Activated CD8-positive, alpha-beta memory T cell treated with anti-CD3 and anti-CD28 coated beads for 36 hours (primary cell): Measurements from ENCODE around the gene CKLF. TPM values are rescaled to one million over a fixed set of nuclear protein-coding genes. Genes with fewer than 3 reads are reported as not detected.
"Not testable (repeated sequence)": the region's sequence is repeated elsewhere in the genome, so short reads cannot be mapped to it uniquely, and the experiment has no call there.

Experiments used
- CTCF ChIA-PET: fragments of 350-600 bp; sonication (Branson Sonifier 250); formaldehyde crosslinking; loops from one replicate; lab custom pipeline; 2021; ENCODE audit warnings: antibody characterized with exemption; lab: Charles Lee
- POLR2A ChIA-PET: fragments of 350-600 bp; sonication (Branson Sonifier 250); formaldehyde crosslinking; loops from one replicate; lab custom pipeline; 2021; ENCODE audit warnings: antibody characterized with exemption; lab: Charles Lee
- total RNA-seq, 2 experiments: library from RNA; stranded (reverse); gene quantifications; one replicate each; pipeline ENCODE4 v1.2.3, GENCODE V29; 2021

CKLF gene, protein sequence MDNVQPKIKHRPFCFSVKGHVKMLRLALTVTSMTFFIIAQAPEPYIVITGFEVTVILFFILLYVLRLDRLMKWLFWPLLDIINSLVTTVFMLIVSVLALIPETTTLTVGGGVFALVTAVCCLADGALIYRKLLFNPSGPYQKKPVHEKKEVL
- 100 to 1,000 TPM; 134 to 148 TPM for total RNA-seq

DNA sequence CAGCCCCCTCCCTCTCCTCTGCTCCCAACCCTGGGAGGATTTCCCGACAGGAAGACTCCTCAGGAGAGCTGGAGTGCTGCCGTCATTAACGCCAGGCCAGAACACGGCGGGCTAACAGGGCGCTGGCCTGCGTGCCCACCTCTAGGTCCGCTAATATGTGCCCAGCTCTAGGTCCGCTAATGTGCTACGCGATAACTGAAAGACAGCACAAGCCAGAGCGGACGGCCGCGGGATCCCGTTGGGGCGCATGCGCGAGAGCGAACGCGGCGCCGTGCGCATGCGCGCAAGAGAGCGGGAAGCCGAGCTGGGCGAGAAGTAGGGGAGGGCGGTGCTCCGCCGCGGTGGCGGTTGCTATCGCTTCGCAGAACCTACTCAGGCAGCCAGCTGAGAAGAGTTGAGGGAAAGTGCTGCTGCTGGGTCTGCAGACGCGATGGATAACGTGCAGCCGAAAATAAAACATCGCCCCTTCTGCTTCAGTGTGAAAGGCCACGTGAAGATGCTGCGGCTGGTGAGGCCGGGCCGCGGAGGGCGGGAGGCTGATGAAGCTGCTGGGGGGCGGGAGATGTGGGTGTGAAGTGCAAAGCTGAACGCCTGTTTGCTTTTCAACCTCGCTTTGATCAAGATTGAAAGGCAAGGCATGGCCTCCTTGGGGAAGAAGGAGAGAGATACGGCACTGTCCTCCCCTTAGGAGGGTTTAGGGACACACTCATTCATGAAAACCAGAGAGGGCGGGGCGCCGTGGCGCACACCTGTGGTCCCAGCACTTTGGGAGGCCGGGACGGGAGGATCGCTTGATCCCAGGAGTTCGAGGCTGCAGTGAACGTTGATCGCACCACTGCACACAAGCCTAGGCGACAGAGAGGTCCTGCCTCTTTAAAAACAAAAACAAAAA, at the start of gene CKLF:
Gene CKLF (plus strand): TSS at position 291 of the 892 bp plus-strand sequence. CDS start 140 bp downstream, at position 431.
- POLR2A ChIA-PET, result interaction anchor here (0.6 to 2.3 kb wide), 6 partner anchors 10 to 329 kb away, joined by 3 to 14 read pairs (median 4); no protein-coding TSS in a partner anchor
- CTCF ChIA-PET, result interaction anchor here (0.7 to 2.0 kb wide), 6 partner anchors 11 to 55 kb away, joined by 3 to 11 read pairs (median 4); partner anchors contain the start of gene CMTM2

DNA sequence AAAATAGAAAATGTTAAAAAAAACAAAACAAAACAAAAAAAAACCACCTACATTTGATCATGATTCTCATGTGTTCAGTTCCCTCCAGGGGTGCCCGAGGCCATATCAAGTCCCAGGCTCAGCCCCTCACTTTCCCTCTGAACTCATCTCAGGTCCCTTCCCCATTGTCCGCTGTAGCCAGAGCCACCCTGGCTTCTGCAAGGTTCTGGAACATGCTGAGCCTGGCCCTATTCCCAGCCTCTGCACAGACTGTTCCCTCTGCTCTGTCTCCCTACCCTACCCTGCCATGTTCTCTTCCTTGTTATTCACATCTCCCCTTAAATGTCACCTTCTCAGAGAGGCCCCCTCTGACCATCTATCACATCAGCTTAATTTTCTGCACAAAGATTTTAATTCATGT, 49.3 kb upstream of the CKLF start:
- ChIA-PET POLR2A (interaction anchor here (0.6 kb wide), 1 partner anchor 10 kb away, joined by 3 read pairs; no protein-coding TSS in a partner anchor), CTCF (no interaction called here)

DNA sequence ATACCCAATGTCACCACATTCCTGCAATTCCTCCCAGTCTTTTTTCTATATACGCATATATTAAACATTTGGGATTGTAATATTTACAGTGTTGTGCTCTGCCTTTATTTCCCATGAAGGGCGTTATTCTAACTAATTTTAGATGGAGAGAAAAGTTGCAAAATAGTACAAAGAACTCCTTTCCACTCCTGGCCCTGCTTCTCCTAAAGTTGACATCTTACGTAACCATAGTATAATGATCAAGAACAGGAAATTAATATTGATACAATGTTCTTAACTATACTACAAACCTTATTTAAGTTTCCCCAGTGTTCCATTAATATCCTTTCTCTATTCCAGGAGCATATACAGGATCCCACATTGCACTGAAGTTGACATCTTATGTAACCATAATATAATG, 48.8 kb upstream of the CKLF start:
- ChIA-PET POLR2A (interaction anchor here (0.6 kb wide), 1 partner anchor 11 kb away, joined by 3 read pairs; no protein-coding TSS in a partner anchor), CTCF (no interaction called here)

DNA sequence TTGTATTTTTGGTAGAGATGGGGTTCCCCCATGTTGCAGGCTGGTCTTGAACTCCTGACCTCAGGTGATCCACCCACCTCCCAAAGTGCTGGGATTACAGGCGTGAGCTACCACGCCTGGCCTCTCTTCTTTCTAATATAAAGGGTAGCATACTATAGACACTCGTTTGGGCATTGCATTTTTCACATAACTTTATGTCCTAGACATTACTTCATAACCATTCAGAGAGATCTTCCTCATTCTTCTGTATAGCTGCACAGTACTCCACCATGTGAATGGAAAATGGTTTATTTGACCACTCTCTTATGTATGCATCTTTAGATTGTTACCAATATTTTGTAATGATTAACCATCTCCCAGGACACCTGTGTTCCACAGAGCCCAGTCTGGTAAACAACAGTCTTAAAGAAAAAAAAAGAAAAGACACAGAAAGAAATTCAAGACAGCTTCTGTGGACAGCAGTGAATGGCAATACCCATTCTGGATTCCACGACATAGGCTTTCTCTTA, 44.6 kb upstream of the CKLF start:
- ChIA-PET CTCF (no interaction called here), POLR2A (no interaction called here)

DNA sequence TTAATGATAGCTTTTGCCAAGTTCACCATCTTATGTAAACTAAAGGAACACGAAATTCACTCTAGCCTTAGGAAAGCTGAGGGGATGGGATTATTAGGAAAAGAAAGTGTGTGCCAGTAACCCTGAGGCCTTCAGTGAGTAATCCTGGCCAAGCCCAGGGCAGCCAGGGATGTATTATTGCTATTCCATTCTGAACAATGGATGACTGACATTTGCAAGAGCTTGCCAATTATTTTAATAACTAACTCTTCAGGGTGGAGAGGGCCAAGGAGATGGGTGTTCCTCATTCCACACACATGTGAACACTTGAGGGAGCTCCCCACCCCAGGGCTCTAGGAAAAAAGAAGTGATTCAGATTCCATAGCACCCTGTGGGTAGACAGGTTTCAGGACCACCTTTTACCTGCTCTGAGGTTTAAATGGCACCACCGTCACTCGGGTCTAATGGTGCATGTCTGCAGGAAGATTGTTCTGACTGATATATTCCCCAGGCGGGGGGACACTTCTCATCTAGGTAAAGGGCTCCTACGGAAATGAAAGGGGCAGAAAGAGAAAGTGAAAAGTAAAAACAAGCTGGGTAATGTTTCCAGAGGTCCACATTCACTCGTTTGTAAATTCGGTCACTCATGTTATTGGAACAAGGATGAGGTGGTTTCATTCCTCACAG, 44.0 kb upstream of the CKLF start:
- ChIA-PET CTCF (no interaction called here), POLR2A (no interaction called here)

DNA sequence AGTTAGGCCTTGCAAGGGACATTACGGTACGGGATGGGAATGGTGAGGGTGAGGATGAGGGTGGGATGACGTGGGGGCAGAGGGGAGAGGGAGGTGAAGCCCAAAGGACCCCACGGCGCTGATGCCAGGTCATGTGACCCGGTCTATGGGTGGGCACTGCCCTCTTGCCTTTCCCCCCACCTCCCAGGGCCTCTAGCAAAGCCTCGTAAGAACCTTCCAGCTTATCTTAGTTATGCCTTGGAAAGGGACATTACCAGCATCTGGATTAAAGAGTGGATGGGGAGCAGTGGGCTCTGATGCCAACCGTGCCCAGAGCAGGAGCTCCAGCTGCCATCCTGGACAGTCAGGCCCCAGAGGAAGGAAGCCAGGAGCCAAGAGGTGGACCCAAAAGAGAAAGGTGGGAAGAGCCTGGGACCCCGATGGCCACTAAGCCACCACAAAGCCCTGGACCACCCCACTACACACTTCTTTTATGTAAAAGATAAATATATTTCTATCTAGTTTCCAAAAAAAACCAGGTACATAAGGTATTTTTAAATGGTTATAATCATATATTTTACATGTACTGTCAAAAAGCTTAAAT, 43.4 kb upstream of the CKLF start:
- ChIA-PET POLR2A (no interaction called here), CTCF (no interaction called here)

DNA sequence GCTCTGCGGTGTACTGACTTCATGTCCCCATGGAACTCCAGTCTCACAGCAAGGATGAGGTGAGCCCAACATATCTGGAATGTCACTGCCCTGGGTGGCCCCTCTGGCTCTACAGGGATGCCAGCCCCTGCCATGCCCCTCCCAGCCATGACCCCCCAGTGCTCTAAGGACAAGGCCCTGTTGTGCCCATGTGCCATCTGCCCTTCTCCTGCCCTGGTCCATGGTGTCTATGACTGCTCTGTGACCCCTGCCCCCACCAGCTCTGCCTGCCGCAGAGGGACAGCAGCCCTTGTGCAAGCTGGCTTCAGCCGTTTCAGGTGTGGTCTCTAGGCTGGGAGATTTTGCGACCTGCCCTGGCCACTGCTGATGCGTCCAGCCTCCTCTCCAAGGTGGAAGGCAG, 42.8 kb upstream of the CKLF start:
- ChIA-PET CTCF (no interaction called here), POLR2A (interaction anchor here (0.7 kb wide), 1 partner anchor 100 kb away, joined by 12 read pairs; no protein-coding TSS in a partner anchor)

DNA sequence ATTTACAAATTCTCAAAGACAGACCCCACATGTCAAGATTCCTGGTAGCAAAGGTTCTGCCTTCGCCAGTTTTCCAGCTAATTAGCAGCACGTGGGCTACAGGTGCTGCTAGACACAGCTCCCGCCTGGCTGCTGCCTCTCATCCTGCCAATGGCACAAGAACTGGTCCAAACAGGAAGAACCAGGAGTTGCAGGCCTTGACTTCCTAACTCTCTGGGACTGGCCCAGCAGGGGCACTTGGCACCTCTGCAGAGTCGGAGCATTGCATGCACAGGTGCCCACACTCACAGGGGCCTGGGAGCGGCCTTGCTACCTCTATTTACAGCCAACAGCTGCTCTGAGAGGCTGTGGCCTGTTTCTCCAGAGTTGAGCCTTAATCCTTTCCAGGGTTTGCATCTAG, 42.1 kb upstream of the CKLF start:
- CTCF ChIA-PET, result interaction anchor here (0.7 kb wide), 2 partner anchors 241 to 257 kb away, joined by 3 to 6 read pairs; partner anchors contain the start of gene DYNC1LI2

DNA sequence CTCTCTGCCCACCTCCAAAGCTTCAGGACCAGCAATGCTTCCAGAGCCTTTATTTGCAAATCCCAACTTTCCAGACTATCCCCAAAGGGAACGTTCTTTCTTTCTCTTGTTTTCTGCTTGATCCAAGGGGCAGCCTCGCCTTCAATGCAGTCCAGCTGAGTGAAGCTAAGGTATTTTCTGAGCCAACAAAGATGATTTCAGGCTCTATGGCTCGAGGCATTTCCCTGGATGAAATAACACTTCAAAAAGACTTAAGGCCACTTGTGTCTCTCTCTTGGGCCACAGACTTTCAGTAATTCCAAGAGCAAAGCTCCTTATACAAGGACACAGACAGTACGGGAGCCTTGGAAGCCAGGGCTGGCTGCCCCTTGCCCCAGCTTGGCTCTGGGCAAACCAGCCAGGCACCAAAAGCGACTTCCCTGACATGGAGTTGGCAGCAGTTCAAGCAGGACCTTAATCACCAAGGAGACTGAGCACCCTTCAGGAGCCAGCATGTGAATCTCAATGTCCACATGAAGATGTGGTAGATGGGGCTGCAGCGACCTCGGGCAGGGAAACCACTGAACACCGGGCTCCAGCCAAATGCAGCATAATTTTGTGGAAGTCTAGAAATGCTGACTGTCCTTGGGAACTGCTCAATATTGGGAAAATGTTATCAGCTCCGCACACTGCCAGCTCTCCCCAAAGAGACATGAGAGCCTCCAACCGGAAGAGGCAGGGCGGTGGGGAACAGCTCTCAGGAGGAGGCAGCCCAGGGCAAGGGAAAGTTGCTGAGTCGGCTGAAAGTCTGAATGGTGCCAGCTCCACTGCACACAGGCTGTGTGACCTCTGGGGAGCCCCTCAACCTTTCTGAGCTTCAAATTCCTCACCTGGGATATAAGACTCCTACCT, 41.4 kb upstream of the CKLF start:
- CTCF ChIA-PET, result interaction anchor here (0.6 to 2.3 kb wide), 7 partner anchors 11 to 257 kb away, joined by 3 to 9 read pairs (median 3); partner anchors contain the start of gene DYNC1LI2
- POLR2A ChIA-PET, result no interaction called here

More for the DNA sequence above, 42.1 kb upstream of the CKLF start:
- POLR2A ChIA-PET, result interaction anchor here (0.7 kb wide), 1 partner anchor 99 kb away, joined by 12 read pairs; no protein-coding TSS in a partner anchor

DNA sequence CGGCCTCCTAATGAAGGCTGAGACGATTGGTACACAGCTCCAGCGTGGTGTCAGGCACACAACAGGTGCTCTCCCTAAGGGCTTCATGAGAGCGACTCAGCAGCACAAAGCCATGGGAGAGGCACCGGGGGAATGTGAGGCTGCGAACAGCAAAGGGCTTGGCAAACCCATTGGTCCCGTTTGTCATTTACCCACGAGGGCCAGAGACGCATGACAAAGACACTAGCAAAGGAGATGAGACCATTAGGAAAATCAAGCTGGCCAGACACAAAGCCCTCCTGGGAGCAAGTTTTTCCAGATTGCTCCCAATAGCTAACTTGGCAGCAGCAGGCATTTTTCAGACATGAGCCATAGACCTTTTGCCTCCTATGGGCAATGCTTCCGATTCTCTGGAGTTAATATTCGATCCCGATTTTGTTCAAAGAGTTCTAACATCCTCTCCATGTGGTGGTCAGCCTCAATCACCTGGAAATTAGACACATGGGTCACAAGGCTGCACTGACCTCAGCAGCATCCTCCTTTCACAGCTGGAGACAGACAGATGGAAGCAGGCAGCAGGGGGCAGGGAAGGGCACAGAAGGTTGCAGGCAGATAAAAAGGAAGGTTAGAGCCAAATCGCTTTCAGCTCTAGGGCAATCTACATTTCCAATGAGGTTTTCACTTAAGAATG, 40.6 kb upstream of the CKLF start:
- CTCF ChIA-PET, result interaction anchor here (0.6 to 2.3 kb wide), 8 partner anchors 10 to 107 kb away, joined by 3 to 9 read pairs (median 3); no protein-coding TSS in a partner anchor
- POLR2A ChIA-PET, result no interaction called here

DNA sequence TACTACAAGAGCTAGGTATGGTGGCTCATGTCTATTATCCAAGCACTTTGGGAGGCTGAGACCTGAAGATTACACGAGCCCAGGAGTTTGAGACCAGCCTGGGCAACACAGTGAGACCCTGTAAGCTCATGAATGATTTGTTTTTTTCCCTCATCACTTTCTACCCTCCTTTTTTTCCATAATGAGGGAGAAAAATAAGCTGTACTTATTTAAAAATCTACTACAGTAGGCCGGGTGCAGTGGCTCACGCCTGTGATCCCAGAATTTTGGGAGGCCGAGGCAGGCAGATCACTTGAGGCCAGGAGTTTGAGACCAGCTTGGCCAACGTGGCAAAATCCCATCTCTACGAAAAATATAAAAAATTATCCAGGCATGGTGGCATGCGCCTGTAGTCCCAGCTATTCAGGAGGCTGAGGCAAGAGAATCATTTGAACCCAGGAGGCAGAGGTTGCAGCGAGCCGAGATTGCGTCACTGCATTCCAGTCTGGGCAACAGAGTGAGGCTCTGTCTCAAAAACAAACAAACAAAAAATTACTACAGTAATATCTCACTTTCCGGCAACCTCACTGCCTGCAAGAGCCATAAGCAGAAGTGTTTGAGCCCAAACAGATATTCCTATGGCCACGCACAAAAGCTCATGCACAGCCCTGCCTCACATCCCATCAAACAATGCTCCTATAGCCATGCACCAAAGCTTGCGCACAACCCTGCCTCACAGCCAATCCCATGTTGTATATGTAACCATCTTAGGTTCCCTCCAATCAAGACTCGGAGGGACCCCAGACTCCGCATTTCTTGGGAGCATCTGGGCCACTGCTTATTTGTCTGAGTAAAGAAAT, 39.9 kb upstream of the CKLF start:
- CTCF ChIA-PET, result interaction anchor here (0.7 to 2.3 kb wide), 5 partner anchors 10 to 107 kb away, joined by 3 to 9 read pairs (median 5); no protein-coding TSS in a partner anchor
- POLR2A ChIA-PET, result no interaction called here

DNA sequence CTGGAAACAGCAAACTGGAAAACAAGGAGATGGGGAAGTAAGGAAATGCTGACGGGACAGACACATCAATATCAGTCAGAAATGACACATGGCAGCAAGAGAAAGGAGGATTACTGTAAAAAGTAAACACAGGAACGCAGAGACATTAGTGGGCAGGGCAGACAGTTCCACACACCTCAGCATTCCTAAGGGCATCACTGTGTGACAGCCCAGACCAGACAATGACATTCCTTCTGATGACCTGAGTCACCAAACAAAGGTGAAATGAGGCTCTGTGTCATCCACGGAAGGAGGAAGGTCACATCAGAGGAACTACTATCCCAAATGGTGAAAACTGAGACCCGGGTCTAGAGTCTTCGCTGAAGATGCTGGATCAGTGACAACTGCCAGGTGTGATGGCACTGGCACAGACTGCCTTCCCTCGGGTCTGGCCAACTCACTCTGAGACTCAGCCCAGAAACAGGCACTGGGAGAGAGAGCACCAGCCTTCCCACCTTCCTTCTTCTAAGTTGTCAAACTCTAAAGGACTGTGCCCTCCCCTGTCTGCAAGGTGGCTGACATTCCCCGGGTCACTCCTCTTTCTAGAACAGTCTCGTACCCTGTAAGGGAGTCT, 39.2 kb upstream of the CKLF start:
- POLR2A ChIA-PET, result no interaction called here
- CTCF ChIA-PET, result interaction anchor here (2.3 kb wide), 1 partner anchor 9 kb away, joined by 9 read pairs; no protein-coding TSS in a partner anchor

DNA sequence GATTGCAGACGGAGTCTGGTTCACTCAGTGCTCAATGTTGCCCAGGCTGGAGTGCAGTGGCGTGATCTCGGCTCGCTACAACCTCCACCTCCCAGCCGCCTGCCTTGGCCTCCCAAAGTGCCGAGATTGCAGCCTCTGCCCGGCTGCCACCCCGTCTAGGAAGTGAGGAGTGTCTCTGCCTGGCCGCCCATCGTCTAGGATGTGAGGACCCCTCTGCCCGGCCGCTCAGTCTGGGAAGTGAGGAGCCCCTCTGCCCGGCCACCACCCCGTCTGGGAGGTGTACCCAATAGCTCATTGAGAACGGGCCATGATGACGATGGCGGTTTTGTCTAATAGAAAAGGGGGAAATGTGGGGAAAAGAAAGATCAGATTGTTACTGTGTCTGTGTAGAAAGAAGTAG, 38.0 kb upstream of the CKLF start:
- CTCF ChIA-PET, result interaction anchor here (2.0 kb wide), 1 partner anchor 108 kb away, joined by 13 read pairs; no protein-coding TSS in a partner anchor
- POLR2A ChIA-PET, result not testable (repeated sequence)

DNA sequence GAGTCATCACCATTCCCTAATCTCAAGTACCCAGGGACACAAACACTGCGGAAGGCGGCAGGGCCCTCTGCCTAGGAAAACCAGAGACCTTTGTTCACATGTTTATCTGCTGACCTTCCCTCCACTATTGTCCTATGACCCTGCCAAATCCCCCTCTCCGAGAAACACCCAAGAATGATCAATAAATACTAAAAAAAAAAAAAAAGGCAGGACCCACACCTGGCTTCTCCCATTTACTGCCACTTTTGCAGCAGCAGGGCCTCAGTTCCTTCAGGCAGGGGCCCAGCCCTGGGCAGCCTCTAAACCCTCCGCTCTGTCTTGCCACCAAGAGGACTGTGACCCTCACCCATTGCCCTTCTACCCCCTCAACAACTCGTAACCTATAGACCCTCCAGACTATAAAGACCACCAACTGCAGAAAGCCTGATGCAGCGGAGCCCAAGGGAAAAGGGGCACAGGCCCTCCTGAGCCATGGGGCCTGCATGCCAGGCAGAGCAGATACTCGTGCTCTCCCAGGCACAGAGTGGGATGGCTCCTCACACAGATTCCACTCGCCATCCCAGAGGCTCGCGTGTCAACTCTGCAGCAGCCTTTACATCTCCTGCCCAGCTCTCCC, 37.3 kb upstream of the CKLF start:
- ChIA-PET POLR2A (interaction anchor here (1.3 kb wide), 1 partner anchor 49 kb away, joined by 5 read pairs; no protein-coding TSS in a partner anchor), CTCF (interaction anchor here (0.6 to 2.0 kb wide), 8 partner anchors 9 to 109 kb away, joined by 3 to 13 read pairs (median 4); no protein-coding TSS in a partner anchor)
